Activated CD4-positive, alpha-beta T cell treated with anti-CD3 and anti-CD28 coated beads, Interleukin-2, Interleukin-4, amounts not matched to agents 100 ng/mL and 50 ng/mL, durations not matched to agents 16 hours and 8 hours (primary cell): Measurements from ENCODE around the gene ASPA.
"Not testable (repeated sequence)": the region's sequence is repeated elsewhere in the genome, so short reads cannot be mapped to it uniquely, and the experiment has no call there.

Experiments used
- DNase-seq: peaks from one replicate; pipeline ENCODE4 v3.0.0-alpha.2; 2020; ENCODE audit warnings: low spot score

The ASPA gene

GRCh38 chr17:3475812-3476610 lies at the start of gene ASPA:
Gene ASPA (plus strand): TSS chr17:3475997. CDS start chr17:3476160, 163 bp downstream.
- no peak for DNase-seq

GRCh38 chr17:3433215-3433614 lies 42.6 kb upstream of the ASPA start:
- DNase-seq = not testable (repeated sequence)

GRCh38 chr17:3433741-3434140 lies 42.1 kb upstream of the ASPA start, which contains the start of gene OR1E2:
Gene OR1E2 (minus strand): TSS chr17:3433841. CDS start chr17:3433841, 0 bp downstream.
- DNase-seq = no peak

GRCh38 chr17:3438368-3438767 lies 37.4 kb upstream of the ASPA start:
- DNase-seq = no peak

DNA sequence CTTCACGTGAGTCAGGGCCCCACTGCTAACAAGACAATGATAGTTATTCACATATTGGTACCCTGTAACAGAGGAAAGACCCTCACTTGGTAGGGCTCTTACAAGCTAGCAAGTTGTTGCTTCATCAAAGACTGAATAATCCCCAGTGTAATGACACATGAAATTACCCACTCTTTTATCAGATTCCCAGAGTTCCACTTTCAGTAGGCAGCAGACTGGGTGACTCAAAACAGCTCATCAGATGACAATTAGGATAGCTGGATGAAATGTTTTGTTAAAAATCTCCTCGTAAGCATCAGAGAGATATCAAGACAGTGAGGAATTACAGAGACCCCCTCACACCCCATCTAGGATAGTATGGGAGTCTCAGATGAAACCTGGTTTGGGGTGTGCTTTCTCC lies 35.3 kb upstream of the ASPA start:
- DNase-seq = no peak

DNA sequence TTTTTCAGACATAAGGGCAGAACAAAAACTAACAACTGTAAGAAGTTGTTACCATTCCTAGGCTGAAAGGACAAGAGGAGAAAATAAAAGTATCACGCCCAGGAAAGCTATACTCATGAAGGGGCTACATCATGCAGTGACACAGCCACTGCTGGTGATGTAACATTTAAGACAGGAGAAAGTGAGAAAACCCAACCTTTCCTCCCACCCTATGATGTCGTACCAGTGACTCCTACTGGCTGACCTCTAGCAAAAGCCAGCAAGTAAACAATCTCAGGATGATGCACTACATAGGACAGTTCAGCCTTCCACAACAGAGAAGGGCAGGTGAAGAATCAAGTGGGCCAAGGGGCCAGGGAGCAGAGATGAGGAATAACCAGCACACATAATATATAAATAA lies 28.2 kb upstream of the ASPA start:
- no peak for DNase-seq

DNA sequence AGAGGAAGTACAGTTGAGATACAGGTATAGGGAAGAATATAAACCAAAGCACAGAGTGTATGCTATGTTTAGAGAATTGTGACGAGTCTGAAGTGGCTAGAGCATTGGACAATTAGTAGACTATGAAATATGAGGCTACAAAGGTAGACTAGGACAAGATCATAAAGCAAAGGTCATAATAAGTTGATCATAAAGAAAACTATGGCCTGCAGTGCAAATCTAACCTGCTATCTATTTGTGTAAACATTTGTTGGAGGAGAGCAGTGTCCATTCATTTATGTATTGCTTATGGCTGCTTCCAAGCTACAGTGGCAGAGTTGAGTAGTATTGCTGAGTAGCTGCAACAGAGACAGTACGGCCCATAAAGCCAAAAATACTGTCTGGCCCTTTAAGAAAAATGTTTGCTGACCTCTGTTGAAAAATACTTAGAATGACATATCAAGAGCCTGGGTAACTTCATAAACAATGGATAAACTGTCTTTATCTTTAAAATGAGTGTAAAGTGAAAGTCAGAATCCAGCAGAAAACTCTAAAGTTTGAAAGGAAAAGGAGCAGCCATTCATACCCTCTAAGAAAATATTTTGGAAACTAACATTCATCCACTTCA lies 27.6 kb upstream of the ASPA start:
- DNase-seq = no peak

DNA sequence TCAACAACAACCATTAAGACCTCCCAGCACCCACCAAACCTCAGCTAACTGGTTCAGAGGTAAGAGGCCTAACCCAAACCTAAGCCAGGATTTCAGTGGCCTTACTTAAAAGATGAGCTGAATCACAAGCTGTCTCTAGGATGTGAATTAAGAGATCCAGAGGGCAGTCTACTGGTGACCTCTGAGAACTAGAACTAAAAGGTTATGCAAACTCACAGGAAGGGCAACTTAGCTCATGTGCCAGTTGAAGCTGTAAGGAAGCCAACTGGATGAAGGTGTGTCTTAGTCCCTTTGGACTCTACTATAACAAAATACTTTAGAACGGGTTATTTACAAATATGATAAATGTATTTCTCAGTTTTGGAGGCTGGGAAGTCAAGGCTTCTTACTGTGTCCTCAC lies 9.4 kb upstream of the ASPA start:
- DNase-seq = not testable (repeated sequence)

DNA sequence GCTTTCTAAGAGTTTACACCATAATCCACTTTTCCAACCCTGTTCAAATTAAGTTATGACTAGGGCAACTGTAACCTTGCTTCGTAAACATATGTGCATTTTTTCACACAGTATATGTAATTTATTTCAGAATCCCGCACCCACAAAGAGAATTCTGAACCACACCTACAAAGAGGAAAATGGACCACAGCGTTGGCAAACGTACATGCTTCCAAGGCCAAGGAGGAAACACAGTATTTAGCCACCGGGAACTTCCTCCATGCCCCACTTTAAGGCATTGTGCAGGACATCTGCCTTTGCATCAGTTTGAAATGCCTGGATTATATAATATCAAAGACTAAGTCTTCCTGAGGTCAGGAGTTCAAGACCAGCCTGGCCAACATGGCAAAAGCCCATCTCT lies 6.3 kb upstream of the ASPA start:
- no peak for DNase-seq

- DNase-seq = no peak
These were observed 4.2 kb upstream of the ASPA start, which contains the start of gene SPATA22 for GRCh38 chr17:3471599-3471998. Gene SPATA22 (minus strand): TSS chr17:3471819. CDS start chr17:3469325, 2,494 bp downstream.

GRCh38 chr17:3472137-3472536 lies 3.7 kb upstream of the ASPA start:
- DNase-seq = no peak

GRCh38 chr17:3474212-3474611 lies 1.6 kb upstream of the ASPA start:
- DNase-seq = no peak

- DNase-seq = no peak
These were observed 529 bp upstream of the ASPA start for GRCh38 chr17:3475251-3475685.

GRCh38 chr17:3479988-3480387 lies 4.2 kb downstream of the ASPA start:
- no peak for DNase-seq

DNA sequence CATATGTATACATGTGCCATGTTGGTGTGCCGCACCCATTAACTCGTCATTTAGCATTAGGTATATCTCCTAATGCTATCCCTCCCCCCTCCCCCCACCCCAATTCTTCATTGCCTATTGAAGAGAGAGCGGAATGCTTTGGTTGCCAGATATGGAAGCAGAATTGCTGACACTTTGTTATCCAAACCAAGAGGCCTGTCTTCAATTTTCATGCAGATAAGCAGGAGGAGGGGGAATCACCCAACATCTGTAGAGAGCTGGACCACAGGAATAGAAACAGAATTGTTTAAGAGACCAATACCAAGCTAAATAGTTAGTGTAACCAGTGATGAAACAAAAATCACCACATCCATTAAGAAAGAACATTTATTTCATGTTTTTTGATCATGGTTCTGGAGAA lies 7.1 kb downstream of the ASPA start:
- DNase-seq = no peak

DNA sequence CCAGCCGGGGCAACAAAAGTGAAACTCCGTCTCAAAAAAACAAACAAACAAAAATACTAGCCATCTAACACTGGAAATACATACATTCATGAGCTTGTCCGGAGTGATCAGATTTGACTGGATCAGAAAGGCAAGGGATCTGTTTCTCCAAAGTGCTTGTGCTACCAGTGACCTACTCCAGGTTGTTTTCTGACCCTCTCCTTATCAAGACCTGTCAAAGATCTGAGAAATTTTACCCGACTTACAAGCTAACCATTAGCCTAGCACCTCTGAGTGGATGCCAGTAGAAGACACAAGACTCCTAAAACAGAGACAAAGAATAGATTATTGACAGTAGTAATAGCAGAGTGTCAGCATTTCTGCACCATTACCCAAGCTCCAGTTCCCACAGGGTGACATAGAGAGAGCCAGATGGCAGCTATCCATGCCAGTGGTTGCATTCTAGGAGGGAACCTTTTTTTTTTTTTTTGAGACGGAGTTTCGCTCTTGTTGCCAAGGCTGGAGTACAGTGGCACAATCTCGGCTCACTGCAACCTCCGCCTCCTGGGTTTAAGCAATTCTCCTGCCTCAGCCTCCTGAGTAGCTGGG lies 9.8 kb downstream of the ASPA start:
- DNase-seq = no peak

- no peak for DNase-seq
These were observed 21.3 kb downstream of the ASPA start for GRCh38 chr17:3497101-3497500.

DNA sequence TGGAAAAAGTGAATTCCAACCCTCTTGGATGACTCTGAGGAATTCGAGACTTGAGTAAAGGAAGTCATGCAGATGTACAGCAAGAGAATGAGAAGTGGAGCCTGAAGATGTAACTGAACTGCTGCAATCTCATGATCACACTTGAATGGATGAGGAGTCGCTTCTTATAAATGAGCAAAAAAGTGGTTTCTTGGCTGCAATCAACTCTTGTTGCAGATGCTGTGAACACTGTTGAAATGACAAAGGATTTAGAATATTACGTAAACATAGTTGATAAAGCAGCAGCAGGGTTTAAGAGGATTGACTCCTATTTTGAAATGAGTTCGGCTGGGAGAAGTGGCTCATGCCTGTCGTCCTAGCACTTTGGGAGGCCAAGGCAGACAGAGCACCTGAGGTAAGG lies 25.5 kb downstream of the ASPA start:
- DNase-seq = no peak

- DNase-seq = no peak
These were observed 26.7 kb downstream of the ASPA start for GRCh38 chr17:3502466-3502865.

- no peak for DNase-seq
These were observed 27.5 kb downstream of the ASPA start for GRCh38 chr17:3503285-3503684.

- DNase-seq = no peak
These were observed 29.2 kb downstream of the ASPA start for GRCh38 chr17:3505008-3505407.

GRCh38 chr17:3506054-3506453 lies 30.3 kb downstream of the ASPA start:
- DNase-seq = no peak

DNA sequence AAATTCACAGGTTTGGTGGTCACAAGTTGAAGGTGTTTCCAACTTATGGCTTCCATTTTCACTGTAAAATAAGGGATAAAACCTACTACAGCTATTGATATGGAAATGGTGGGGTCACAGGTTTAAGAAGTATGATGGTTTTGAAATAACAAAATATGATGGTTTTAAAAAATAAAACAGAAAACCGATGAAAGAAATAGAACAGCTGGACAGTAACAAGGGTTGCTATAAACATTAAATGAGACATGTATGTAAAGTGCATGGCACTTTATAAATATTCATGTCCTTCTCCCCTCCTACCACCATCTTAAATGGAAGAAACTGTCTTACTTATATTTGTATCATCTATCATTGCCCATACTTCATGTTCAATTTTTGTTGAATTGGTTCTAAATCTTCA lies 31.3 kb downstream of the ASPA start:
- DNase-seq = no peak
